Uterus (tissue), 4 donors: ENCODE data around the gene CAB39. TPM values are rescaled to one million over a fixed set of nuclear protein-coding genes. Genes with fewer than 3 reads are reported as not detected.
A peak's percentile ranks its signal among the peaks of the same experiment; 100 is the strongest.

Source experiments
- DNase-seq, 2 donors: peaks; one replicate each; pipeline ENCODE4 v3.0.0-alpha.2; 2019 to 2020
- H3K27ac ChIP-seq, 2 donors: fragments of 200-600 bp; sonication (generic); 1 replicate in 1 of 2; 2 replicates in 1 of 2; pipeline ENCODE4 v1.5.1; 2016 to 2018
- H3K27me3 ChIP-seq, 2 donors: fragments of 200-600 bp; sonication (generic); one replicate each; pipeline ENCODE4 v1.5.1; 2018 to 2019; ENCODE audit warnings: control low read depth in 1 of 2
- H3K36me3 ChIP-seq, 2 donors: fragments of 200-600 bp; sonication (generic); one replicate each; pipeline ENCODE4 v1.5.1; 2019; ENCODE audit warnings: control low read depth in 1 of 2
- H3K4me1 ChIP-seq, 2 donors: fragments of 200-600 bp; sonication (generic); one replicate each; pipeline ENCODE4 v1.5.1; 2018 to 2019; ENCODE audit warnings: control low read depth in 1 of 2
- H3K4me3 ChIP-seq, 2 donors: fragments of 200-600 bp; sonication (generic); 1 replicate in 1 of 2; 2 replicates in 1 of 2; pipeline ENCODE4 v1.5.1; 2018 to 2019; ENCODE audit warnings: mild to moderate bottlenecking in 1 of 2
- H3K9me3 ChIP-seq, 2 donors: fragments of 200-600 bp; sonication (generic); one replicate each; pipeline ENCODE4 v1.5.1; 2019; ENCODE audit warnings: control low read depth in 1 of 2
- POLR2A ChIP-seq, 2 donors: fragments of 450-650 bp; IDR thresholded peaks; one replicate each; pipeline ENCODE4 v1.6.1; 2016; ENCODE audit warnings: antibody characterized with exemption in 2 of 2, mild to moderate bottlenecking in 1 of 2, moderate library complexity in 1 of 2
- intact Hi-C: fragments of 100-400 bp; cut with DNase I; formaldehyde crosslinking; loops from one replicate; pipeline ENCODE4 v1.15.1; 2023; ENCODE audit warnings: low total_unique reads
- total RNA-seq, 4 donors: library from RNA; depleted of rRNA in 3 of 4; stranded (reverse); fragments of >200 nt in 3 of 4; gene quantifications; one replicate each; pipeline versions ENCODE4 v1.1.0 to v1.2.4, GENCODE V29; 2014 to 2023
- TF ChIP-seq, protein P1 (sequence below), 4 experiments: fragments of 200-600 bp in 2 of 4; fragments of 450-650 bp in 2 of 4; sonication (generic) in 2 of 4; IDR thresholded peaks; one replicate each; pipeline ENCODE4 v1.5.1; 2016 to 2019; ENCODE audit warnings: antibody characterized with exemption in 4 of 4, mild to moderate bottlenecking in 2 of 4, moderate library complexity in 1 of 4
- donor health status: DM: yes; HTN: yes; CAD: no.

Gene CAB39
- 100 to 1,000 TPM in 1 of 4 donors, 10 to 100 TPM in 3; 33.6 to 121 (median 78.0) TPM for total RNA-seq

DNA sequence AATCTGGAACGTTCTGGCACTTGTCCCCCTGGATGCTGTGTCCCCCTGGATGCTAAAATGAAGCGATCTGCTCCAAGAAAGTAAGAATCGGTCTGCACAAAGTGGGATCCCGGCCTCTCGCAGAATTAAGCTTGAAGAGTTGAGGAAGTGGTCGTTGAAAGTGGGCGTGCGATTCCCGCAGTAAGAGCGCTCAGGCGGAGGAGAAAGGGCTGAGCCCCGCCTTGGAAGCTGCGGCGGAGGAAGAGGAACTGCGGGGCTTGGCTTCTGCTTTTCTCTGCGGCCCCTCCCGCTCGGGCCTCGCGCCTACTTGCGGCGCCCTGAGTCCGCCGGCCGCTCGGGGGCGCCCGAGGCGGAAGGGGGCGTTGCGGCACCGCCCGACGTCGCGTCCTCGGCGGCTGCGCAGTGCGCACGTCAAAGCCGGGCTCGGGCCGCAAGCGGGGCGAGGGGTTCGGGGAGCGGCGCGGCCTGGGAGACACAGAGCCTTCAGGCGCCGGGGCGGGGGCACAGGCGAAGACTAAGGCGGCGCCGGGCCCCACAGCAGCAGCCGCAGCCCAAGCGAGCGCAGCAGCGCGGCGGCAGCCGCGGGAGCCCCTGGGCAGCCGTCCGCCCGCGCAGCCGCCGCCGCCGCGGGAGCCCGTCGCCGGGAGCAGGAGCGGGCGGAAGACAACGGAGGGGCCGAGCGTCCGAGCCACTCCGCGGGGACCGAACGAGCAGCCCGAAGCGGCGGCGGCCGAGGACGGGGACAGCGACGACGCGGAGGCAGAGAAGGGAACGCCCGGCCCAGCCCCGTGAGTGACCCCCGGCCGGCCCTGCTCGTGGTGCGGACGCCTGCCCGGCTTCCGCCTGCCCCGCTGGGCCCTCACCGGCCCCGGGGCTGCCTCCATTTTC lies at the start of gene CAB39:
TSS of gene CAB39 (plus strand) at position 400 of the 888 bp plus-strand sequence. CDS start 47,160 bp downstream, outside the sequence.
- no peaks in the 10 kb centered on the region for H3K27me3 ChIP-seq
- H3K36me3 ChIP-seq: no peaks in the 10 kb centered on the region
- H3K4me1 ChIP-seq: peaks cover 5 to 7% of the 10 kb centered on the region in 2 donors
- H3K4me3 ChIP-seq: peak within 1 kb of the TSS; percentile 43 to 97
- TF ChIP-seq, protein P1, sequence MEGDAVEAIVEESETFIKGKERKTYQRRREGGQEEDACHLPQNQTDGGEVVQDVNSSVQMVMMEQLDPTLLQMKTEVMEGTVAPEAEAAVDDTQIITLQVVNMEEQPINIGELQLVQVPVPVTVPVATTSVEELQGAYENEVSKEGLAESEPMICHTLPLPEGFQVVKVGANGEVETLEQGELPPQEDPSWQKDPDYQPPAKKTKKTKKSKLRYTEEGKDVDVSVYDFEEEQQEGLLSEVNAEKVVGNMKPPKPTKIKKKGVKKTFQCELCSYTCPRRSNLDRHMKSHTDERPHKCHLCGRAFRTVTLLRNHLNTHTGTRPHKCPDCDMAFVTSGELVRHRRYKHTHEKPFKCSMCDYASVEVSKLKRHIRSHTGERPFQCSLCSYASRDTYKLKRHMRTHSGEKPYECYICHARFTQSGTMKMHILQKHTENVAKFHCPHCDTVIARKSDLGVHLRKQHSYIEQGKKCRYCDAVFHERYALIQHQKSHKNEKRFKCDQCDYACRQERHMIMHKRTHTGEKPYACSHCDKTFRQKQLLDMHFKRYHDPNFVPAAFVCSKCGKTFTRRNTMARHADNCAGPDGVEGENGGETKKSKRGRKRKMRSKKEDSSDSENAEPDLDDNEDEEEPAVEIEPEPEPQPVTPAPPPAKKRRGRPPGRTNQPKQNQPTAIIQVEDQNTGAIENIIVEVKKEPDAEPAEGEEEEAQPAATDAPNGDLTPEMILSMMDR (IDR thresholded peaks at IDR 0.05): peak; percentile 61 to 97 (median 95)
- peak; percentile 71 to 91 for TF ChIP-seq POLR2A (IDR thresholded peaks at IDR 0.05)
- DNase-seq: peak; percentile 76 to 87
- no peaks in the 10 kb centered on the region for H3K9me3 ChIP-seq
- peak within 1 kb of the TSS; percentile 87 to 90 for H3K27ac ChIP-seq
- intact Hi-C loops: loop anchor here (10.0 kb wide), 1 partner anchor 82 kb away; no protein-coding TSS in a partner anchor

DNA sequence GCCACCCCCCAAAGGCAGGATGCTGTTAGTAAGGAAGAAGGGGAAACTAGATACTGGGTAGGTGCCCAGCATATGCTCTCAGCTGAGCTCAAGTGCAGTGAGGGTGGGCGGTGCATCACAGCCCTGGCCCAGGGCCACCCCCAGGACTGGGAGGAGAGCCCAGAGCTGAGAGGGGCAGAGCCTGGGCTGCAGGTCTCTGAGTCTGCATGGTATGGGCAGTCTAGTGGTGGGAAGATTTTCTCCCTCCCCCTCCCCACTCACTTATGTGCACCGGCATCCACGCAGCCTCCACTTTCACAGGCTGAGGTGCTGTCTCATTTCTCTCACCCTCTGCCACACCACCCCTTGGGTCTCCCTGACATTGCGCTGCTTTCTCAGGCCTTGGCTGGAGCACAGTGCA lies 48.5 kb upstream of the CAB39 start:
- Histone ChIP-seq H3K36me3 (no peaks in the 10 kb centered on the region), H3K27ac (no peak overlapping the region), H3K9me3 (no peaks in the 10 kb centered on the region), H3K4me3 (no peak overlapping the region), H3K4me1 (no peaks in the 10 kb centered on the region), H3K27me3 (no peaks in the 10 kb centered on the region)
- TF ChIP-seq, protein P1 (IDR thresholded peaks at IDR 0.05): no peak
- TF ChIP-seq POLR2A (IDR thresholded peaks at IDR 0.05): no peak
- DNase-seq: no peak
- intact Hi-C loops: no loop called here

DNA sequence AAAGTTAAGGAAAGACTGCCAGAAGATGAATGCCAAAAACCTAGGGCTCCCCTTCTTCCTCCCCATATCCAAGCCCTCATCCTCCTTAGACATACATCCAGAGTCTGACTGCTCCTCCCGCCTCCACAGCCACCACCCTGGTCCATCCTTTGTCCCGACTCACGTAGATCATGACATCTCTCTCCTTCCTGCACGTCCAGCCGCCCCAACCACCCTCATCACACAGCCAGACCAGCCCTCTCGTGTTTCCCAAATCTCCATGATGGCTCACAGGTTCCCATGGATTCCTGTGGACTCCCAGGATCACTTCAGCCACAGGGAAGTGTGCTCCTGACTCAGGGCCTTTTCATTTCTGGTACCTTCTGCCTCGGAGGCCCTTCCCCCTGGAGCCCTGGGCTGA lies 47.8 kb upstream of the CAB39 start:
- TF ChIP-seq, protein P1 (IDR thresholded peaks at IDR 0.05): no peak
- TF ChIP-seq POLR2A (IDR thresholded peaks at IDR 0.05): no peak
- H3K4me1 ChIP-seq: no peaks in the 10 kb centered on the region
- H3K4me3 ChIP-seq: no peak overlapping the region
- no peaks in the 10 kb centered on the region for H3K27me3 ChIP-seq
- H3K27ac ChIP-seq: no peak overlapping the region
- no peaks in the 10 kb centered on the region for H3K36me3 ChIP-seq
- H3K9me3 ChIP-seq: no peaks in the 10 kb centered on the region
- intact Hi-C loops: no loop called here
- no peak for DNase-seq

DNA sequence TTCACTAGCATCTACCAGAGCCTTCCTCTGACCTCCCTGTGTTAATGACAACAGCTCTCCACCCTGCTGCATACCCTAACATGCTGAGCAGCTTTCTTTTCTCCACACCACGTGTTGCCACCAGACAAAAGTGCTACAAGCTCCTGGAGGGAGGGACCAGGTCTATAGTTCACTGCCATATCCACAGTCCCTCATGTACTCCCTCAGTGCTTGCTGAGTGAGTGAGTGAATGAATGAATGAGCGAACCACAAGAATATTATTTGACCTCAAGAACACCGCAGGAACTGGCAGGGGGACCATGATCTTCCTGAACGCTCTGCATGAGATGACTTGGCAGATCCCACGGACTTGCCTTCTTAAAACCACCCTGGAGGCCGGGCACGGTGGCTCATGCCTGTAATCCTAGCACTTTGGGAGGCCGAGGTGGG lies 47.4 kb upstream of the CAB39 start:
- Histone ChIP-seq H3K27me3 (no peaks in the 10 kb centered on the region), H3K36me3 (no peaks in the 10 kb centered on the region), H3K4me1 (no peaks in the 10 kb centered on the region), H3K27ac (no peak overlapping the region), H3K9me3 (no peaks in the 10 kb centered on the region), H3K4me3 (no peak overlapping the region)
- DNase-seq: no peak
- intact Hi-C loops: no loop called here
- no peak for TF ChIP-seq POLR2A (IDR thresholded peaks at IDR 0.05)
- TF ChIP-seq, protein P1 (IDR thresholded peaks at IDR 0.05): no peak

DNA sequence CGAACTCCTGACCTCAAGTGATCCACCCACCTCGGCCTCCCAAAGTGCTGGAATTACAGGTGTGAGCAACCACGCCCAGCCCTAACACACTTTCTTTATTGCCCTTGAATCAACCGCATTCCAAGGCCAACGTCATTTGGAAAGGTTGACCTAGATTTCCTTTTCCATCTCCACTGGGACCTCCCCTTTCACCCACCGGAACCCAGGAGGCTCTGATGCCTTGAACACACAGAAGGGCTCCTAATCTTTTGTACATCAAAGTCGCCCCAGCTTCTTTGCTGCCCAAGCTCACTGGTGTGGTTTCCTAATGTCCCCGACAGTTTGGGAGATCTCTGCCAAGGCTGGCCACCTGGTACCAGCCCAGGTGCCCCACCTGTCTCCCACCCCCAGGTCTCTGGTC lies 46.2 kb upstream of the CAB39 start:
- Histone ChIP-seq H3K27me3 (no peaks in the 10 kb centered on the region), H3K4me1 (no peaks in the 10 kb centered on the region), H3K36me3 (no peaks in the 10 kb centered on the region), H3K9me3 (no peaks in the 10 kb centered on the region), H3K27ac (no peak overlapping the region), H3K4me3 (no peak overlapping the region)
- no peak for DNase-seq
- intact Hi-C loops: no loop called here
- TF ChIP-seq, protein P1 (IDR thresholded peaks at IDR 0.05): no peak
- TF ChIP-seq POLR2A (IDR thresholded peaks at IDR 0.05): no peak
